GM13977 (cell line): ENCODE measurements around the gene TEN1.

ENCODE experiments used
- DNase-seq: peaks from one replicate; pipeline ENCODE4 v3.0.0; 2012; ENCODE audit warnings: low spot score
- CTCF ChIP-seq: IDR thresholded peaks from 2 replicates; pipeline ENCODE4 v1.5.1; 2012; ENCODE audit warnings: mild to moderate bottlenecking, control low read depth; ENCODE audit not compliant: insufficient read depth; ENCODE audit errors: extremely low read depth, missing control alignments
- in situ Hi-C: fragments of 300-500 bp; cut with MboI; formaldehyde crosslinking; loops from one replicate; pipeline ENCODE4 v1.12.0; 2022; ENCODE audit warnings: low sequenced_read_pairs, low pct_unique_long_range_greater_than_20kb, mixed read lengths, inconsistent platforms; ENCODE audit not compliant: unreplicated experiment

Gene TEN1

GRCh38 chr17:75975757-75976174 is 3.3 kb upstream of the TEN1 start:
- DNase-seq = no peak
- in situ Hi-C loops = no loop called here
- no peak for TF ChIP-seq CTCF

GRCh38 chr17:75976175-75976848 is 2.7 kb upstream of the TEN1 start:
- no peak for TF ChIP-seq CTCF
- in situ Hi-C loops = no loop called here
- DNase-seq = no peak

GRCh38 chr17:75979705-75980187 is 706 bp downstream of the TEN1 start:
- DNase-seq = no peak
- in situ Hi-C loops = no loop called here
- TF ChIP-seq CTCF = no peak

GRCh38 chr17:75980188-75981018 is 1.4 kb downstream of the TEN1 start:
- no peak for DNase-seq
- in situ Hi-C loops = no loop called here
- TF ChIP-seq CTCF = no peak

- in situ Hi-C loops = no loop called here
- TF ChIP-seq CTCF = no peak
- DNase-seq = no peak
Observed at GRCh38 chr17:75981019-75981615, 2.1 kb downstream of the TEN1 start.

- no peak for DNase-seq
- in situ Hi-C loops = no loop called here
- no peak for TF ChIP-seq CTCF
Observed at GRCh38 chr17:75983501-75984181, 4.6 kb downstream of the TEN1 start.
